ENCODE data around the gene AAR2.

Gene AAR2

GRCh38 chr20:36271639-36272546 is 35.6 kb downstream of the AAR2 start:
- no peak for DNase-seq (ENCODE audit: low read depth in 1 of 2, low spot score in 1 of 2)
- Histone ChIP-seq H3K27me3 (ENCODE audit: insufficient read depth, poor library complexity, severe bottlenecking) (no peaks in the 10 kb centered on the region), H3K4me3 (replicated peaks; ENCODE audit: insufficient read depth, low read length) (no peak overlapping the region), H3K27ac (replicated peaks) (no peak overlapping the region)
- TF ChIP-seq POLR2AphosphoS5 (IDR thresholded peaks at IDR 0.05; ENCODE audit: low read depth) (no peak), GABPA (IDR thresholded peaks at IDR 0.05; ENCODE audit: low read depth) (no peak), CTCF (IDR thresholded peaks at IDR 0.05; ENCODE audit: insufficient read depth, low read length) (no peak), SPI1 (IDR thresholded peaks at IDR 0.05; ENCODE audit: borderline replicate concordance, low read depth) (no peak)
- TF ChIP-seq, protein P1, sequence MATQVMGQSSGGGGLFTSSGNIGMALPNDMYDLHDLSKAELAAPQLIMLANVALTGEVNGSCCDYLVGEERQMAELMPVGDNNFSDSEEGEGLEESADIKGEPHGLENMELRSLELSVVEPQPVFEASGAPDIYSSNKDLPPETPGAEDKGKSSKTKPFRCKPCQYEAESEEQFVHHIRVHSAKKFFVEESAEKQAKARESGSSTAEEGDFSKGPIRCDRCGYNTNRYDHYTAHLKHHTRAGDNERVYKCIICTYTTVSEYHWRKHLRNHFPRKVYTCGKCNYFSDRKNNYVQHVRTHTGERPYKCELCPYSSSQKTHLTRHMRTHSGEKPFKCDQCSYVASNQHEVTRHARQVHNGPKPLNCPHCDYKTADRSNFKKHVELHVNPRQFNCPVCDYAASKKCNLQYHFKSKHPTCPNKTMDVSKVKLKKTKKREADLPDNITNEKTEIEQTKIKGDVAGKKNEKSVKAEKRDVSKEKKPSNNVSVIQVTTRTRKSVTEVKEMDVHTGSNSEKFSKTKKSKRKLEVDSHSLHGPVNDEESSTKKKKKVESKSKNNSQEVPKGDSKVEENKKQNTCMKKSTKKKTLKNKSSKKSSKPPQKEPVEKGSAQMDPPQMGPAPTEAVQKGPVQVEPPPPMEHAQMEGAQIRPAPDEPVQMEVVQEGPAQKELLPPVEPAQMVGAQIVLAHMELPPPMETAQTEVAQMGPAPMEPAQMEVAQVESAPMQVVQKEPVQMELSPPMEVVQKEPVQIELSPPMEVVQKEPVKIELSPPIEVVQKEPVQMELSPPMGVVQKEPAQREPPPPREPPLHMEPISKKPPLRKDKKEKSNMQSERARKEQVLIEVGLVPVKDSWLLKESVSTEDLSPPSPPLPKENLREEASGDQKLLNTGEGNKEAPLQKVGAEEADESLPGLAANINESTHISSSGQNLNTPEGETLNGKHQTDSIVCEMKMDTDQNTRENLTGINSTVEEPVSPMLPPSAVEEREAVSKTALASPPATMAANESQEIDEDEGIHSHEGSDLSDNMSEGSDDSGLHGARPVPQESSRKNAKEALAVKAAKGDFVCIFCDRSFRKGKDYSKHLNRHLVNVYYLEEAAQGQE (IDR thresholded peaks at IDR 0.05; ENCODE audit: insufficient replicate concordance, low read depth): no peak

- DNase-seq (ENCODE audit: low read depth in 1 of 2, low spot score in 1 of 2): no peak
- Histone ChIP-seq H3K27ac (replicated peaks) (no peak overlapping the region), H3K4me3 (replicated peaks; ENCODE audit: insufficient read depth, low read length) (no peak overlapping the region), H3K27me3 (ENCODE audit: insufficient read depth, poor library complexity, severe bottlenecking) (no peaks in the 10 kb centered on the region)
- TF ChIP-seq CTCF (IDR thresholded peaks at IDR 0.05; ENCODE audit: insufficient read depth, low read length) (no peak), GABPA (IDR thresholded peaks at IDR 0.05; ENCODE audit: low read depth) (no peak), POLR2AphosphoS5 (IDR thresholded peaks at IDR 0.05; ENCODE audit: low read depth) (no peak), SPI1 (IDR thresholded peaks at IDR 0.05; ENCODE audit: borderline replicate concordance, low read depth) (no peak)
- TF ChIP-seq, protein P1 (IDR thresholded peaks at IDR 0.05; ENCODE audit: insufficient replicate concordance, low read depth): no peak
Observed at GRCh38 chr20:36272547-36273220, 36.4 kb downstream of the AAR2 start.

GRCh38 chr20:36273414-36274180 is 37.3 kb downstream of the AAR2 start:
- DNase-seq (ENCODE audit: low read depth in 1 of 2, low spot score in 1 of 2): no peak
- no peaks in the 10 kb centered on the region for H3K27me3 ChIP-seq (ENCODE audit: insufficient read depth, poor library complexity, severe bottlenecking)
- no peak overlapping the region for H3K4me3 ChIP-seq (replicated peaks; ENCODE audit: insufficient read depth, low read length)
- TF ChIP-seq POLR2AphosphoS5 (IDR thresholded peaks at IDR 0.05; ENCODE audit: low read depth) (no peak), GABPA (IDR thresholded peaks at IDR 0.05; ENCODE audit: low read depth) (no peak), SPI1 (IDR thresholded peaks at IDR 0.05; ENCODE audit: borderline replicate concordance, low read depth) (no peak), CTCF (IDR thresholded peaks at IDR 0.05; ENCODE audit: insufficient read depth, low read length) (no peak)
- TF ChIP-seq, protein P1 (IDR thresholded peaks at IDR 0.05; ENCODE audit: insufficient replicate concordance, low read depth): no peak
- no peak overlapping the region for H3K27ac ChIP-seq (replicated peaks)
